DND-41 (cell line): Measurements from ENCODE around the gene ACAA1.

Experiments
- ATAC-seq: fragments of 200-7000 bp; cut with Tn5 transposase; 3 replicates; pipeline ENCODE4 v1.9.1; 2021; ENCODE audit warnings: low read depth; ENCODE audit not compliant: insufficient read depth
- DNase-seq: peaks from one replicate; pipeline ENCODE4 v3.0.0-alpha.2; 2020
- H2AFZ ChIP-seq: 2 replicates; pipeline ENCODE4 v1.6.0; 2012; ENCODE audit warnings: low read depth, low read length
- H3K27ac ChIP-seq: 2 replicates; pipeline ENCODE4 v1.5.1; 2012; ENCODE audit warnings: low read length, inconsistent platforms
- H3K27me3 ChIP-seq: fragments of 200-600 bp; sonication (generic); 2 replicates; pipeline ENCODE4 v1.6.0; 2012; ENCODE audit warnings: low read length, mild to moderate bottlenecking, inconsistent platforms; ENCODE audit not compliant: insufficient read depth, poor library complexity
- H3K36me3 ChIP-seq: 2 replicates; pipeline ENCODE4 v1.5.1; 2012; ENCODE audit warnings: low read length, inconsistent platforms; ENCODE audit not compliant: insufficient read depth
- H3K4me1 ChIP-seq: 2 replicates; pipeline ENCODE4 v1.5.1; 2012; ENCODE audit warnings: mild to moderate bottlenecking, low read length; ENCODE audit not compliant: insufficient read depth
- H3K4me2 ChIP-seq: 2 replicates; pipeline ENCODE4 v1.6.0; 2012; ENCODE audit warnings: mild to moderate bottlenecking, moderate library complexity, low read length, inconsistent platforms; ENCODE audit not compliant: insufficient read depth
- H3K4me3 ChIP-seq, 2 experiments: fragments of 200-600 bp in 1 of 2; shearing (Covaris generic) in 1 of 2; 2 replicates each; pipeline ENCODE4 v1.5.1; 2012 to 2016; ENCODE audit warnings: inconsistent platforms in 2 of 2, low read length in 2 of 2, mild to moderate bottlenecking in 2 of 2, low read depth in 1 of 2, moderate library complexity in 1 of 2
- H3K79me2 ChIP-seq: 2 replicates; pipeline ENCODE4 v1.6.0; 2012; ENCODE audit warnings: low read length, inconsistent platforms; ENCODE audit not compliant: insufficient read depth
- H3K9ac ChIP-seq: 2 replicates; pipeline ENCODE4 v1.6.0; 2012; ENCODE audit warnings: low read depth, mild to moderate bottlenecking, inconsistent platforms, low read length, moderate library complexity
- H3K9me3 ChIP-seq: 2 replicates; pipeline ENCODE4 v1.5.1; 2012; ENCODE audit warnings: low read length, moderate library complexity, mild to moderate bottlenecking, inconsistent platforms; ENCODE audit not compliant: insufficient read depth, severe bottlenecking
- H4K20me1 ChIP-seq: 2 replicates; pipeline ENCODE4 v1.6.0; 2012; ENCODE audit warnings: low read length; ENCODE audit not compliant: insufficient read depth
- CTCF ChIP-seq: IDR thresholded peaks from 2 replicates; pipeline ENCODE4 v1.5.1; 2012; ENCODE audit warnings: borderline replicate concordance, low read length, moderate library complexity, mild to moderate bottlenecking; ENCODE audit not compliant: poor library complexity, severe bottlenecking; ENCODE audit errors: extremely low read depth
- EZH2 ChIP-seq: IDR thresholded peaks from 3 replicates; pipeline ENCODE4 v1.6.1; 2012; ENCODE audit warnings: borderline replicate concordance, low read depth, mild to moderate bottlenecking, moderate library complexity, low read length, inconsistent platforms; ENCODE audit not compliant: severe bottlenecking

Gene ACAA1

GRCh38 chr3:38124324-38125122 is 12.4 kb downstream of the ACAA1 start:
- peaks cover 93% of the 10 kb centered on the region for H3K36me3 ChIP-seq
- ATAC-seq: no peak

GRCh38 chr3:38122712-38123290 is 14.1 kb downstream of the ACAA1 start:
- no peak for DNase-seq
- Histone ChIP-seq H3K27ac (no peak overlapping the region), H3K9ac (no peak overlapping the region), H3K4me3 (no peak overlapping the region), H3K27me3 (no peaks in the 10 kb centered on the region), H3K9me3 (no peaks in the 10 kb centered on the region), H3K4me1 (no peaks in the 10 kb centered on the region), H3K36me3 (peaks cover 78% of the 10 kb centered on the region), H3K4me2 (no peak overlapping the region), H2AFZ (no peak overlapping the region), H4K20me1 (peaks cover 6% of the 10 kb centered on the region; the same call in 1 of the 2 replicates), H3K79me2 (no peaks in the 10 kb centered on the region)
- TF ChIP-seq CTCF (no peak), EZH2 (no peak)
- no peak for ATAC-seq

More at GRCh38 chr3:38124324-38125122, 12.4 kb downstream of the ACAA1 start:
- H3K9me3 ChIP-seq: no peaks in the 10 kb centered on the region
- H4K20me1 ChIP-seq: peaks cover 4% of the 10 kb centered on the region
- H3K4me1 ChIP-seq: no peaks in the 10 kb centered on the region
- H2AFZ ChIP-seq: no peak overlapping the region
- H3K79me2 ChIP-seq: no peaks in the 10 kb centered on the region
- no peak overlapping the region for H3K4me3 ChIP-seq
- no peak overlapping the region for H3K4me2 ChIP-seq
- no peak overlapping the region for H3K27ac ChIP-seq
- no peak for DNase-seq
- no peak for TF ChIP-seq EZH2
- TF ChIP-seq CTCF: no peak
- H3K27me3 ChIP-seq: no peaks in the 10 kb centered on the region
- H3K9ac ChIP-seq: no peak overlapping the region

GRCh38 chr3:38121832-38122461 is 15.0 kb downstream of the ACAA1 start:
- H4K20me1 ChIP-seq: peaks cover 8% of the 10 kb centered on the region; the same call in 1 of the 2 replicates
- no peak overlapping the region for H3K4me3 ChIP-seq
- H3K9ac ChIP-seq: no peak overlapping the region
- H3K9me3 ChIP-seq: no peaks in the 10 kb centered on the region
- no peaks in the 10 kb centered on the region for H3K4me1 ChIP-seq
- no peak overlapping the region for H2AFZ ChIP-seq
- no peak for DNase-seq
- ATAC-seq: no peak
- H3K79me2 ChIP-seq: no peaks in the 10 kb centered on the region
- no peak overlapping the region for H3K4me2 ChIP-seq
- no peaks in the 10 kb centered on the region for H3K27me3 ChIP-seq
- peaks cover 70% of the 10 kb centered on the region for H3K36me3 ChIP-seq
- no peak overlapping the region for H3K27ac ChIP-seq
- TF ChIP-seq CTCF (no peak), EZH2 (no peak)
